Myometrial cell (primary cell): ENCODE data around the gene NCCRP1. TPM values are rescaled to one million over a fixed set of nuclear protein-coding genes. Genes with fewer than 3 reads are reported as not detected.

Source experiments
- total RNA-seq: library from RNA; depleted of rRNA; stranded (reverse); fragments of >200 nt; gene quantifications from 2 replicates; pipeline ENCODE4 v1.2.3, GENCODE V29; 2015

NCCRP1 gene, protein sequence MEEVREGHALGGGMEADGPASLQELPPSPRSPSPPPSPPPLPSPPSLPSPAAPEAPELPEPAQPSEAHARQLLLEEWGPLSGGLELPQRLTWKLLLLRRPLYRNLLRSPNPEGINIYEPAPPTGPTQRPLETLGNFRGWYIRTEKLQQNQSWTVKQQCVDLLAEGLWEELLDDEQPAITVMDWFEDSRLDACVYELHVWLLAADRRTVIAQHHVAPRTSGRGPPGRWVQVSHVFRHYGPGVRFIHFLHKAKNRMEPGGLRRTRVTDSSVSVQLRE
- not detected in 2 replicates for total RNA-seq

DNA sequence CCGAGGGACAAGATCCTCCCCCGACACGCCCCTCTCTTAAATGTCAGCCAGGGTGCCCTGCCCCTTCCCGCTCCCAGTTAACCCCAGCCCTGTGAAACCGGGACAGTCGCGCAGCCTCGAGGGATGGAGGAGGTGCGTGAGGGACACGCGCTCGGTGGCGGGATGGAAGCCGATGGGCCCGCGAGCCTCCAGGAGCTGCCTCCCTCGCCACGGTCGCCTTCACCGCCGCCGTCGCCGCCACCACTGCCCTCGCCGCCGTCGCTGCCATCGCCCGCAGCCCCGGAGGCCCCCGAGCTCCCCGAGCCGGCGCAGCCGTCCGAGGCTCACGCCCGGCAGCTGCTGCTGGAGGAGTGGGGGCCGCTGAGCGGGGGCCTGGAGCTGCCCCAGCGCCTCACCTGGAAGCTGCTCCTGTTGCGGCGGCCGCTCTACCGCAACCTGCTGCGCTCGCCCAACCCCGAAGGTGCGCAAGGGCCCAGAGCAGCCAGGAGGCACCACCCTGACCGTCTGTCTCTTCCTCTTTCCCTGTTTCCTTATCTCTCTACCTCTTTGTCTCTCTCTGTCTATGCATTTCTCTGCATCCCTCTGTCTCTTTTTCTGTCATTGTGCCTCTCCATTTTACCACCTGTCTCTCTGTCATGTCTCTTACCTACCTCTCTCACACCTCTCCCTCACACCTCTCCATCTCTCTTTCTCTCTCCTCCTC is at the start of gene NCCRP1:
TSS of gene NCCRP1 (plus strand) at position 105 of the 703 bp plus-strand sequence. CDS start at position 124, 19 bp downstream.

DNA sequence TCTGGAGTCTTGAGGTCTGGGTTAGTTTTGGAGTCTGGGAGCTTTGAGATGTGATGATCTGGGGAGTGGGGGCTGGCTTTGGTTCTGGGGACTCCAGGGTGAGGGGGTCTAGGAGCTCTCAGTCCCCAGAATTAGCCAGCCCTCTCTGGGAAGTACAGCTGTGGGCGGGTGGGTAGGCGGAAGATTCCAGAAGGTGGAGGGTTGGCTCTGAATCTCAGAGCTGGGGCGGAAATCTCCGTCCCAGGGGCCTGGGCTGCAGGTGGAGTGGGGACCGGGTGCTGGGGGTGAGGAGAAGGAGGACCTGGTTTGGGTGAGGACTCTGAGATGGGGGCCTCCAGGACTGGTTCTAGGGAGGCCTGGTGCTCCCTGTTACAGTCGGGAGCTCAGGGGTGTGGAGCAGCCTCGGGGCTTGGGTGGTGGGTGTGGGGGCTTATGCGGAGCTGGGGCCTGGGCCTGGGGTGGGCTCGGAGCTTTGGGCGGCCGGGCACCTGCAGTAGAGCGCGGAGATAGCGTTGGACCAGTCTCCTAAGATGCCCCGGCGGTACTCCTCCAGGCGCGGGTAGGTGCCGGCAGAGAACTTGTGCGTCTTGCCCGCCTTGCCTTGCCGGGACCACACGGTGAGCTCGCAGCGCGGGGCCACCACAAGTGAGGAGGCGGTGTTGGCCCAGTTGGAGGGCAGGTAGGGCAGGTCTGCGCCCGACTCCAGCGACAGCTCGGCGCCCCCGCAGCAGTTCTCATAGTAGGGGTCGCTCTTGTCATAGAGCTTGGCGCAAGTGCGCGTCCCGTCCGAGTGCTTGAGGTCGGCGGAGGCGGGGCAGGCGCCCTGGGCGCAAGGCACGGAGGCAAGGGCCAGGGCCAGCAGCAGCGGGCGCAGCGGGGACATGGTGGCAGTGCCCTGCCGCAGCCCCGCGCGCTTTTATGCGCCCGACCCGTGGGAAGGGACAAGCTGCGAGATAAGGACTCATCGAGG is 6.9 kb downstream of the NCCRP1 start, which contains the start of gene SYCN:
TSS of gene SYCN (minus strand) at position 892 of the 970 bp plus-strand sequence. CDS start at position 883, 9 bp downstream.

DNA sequence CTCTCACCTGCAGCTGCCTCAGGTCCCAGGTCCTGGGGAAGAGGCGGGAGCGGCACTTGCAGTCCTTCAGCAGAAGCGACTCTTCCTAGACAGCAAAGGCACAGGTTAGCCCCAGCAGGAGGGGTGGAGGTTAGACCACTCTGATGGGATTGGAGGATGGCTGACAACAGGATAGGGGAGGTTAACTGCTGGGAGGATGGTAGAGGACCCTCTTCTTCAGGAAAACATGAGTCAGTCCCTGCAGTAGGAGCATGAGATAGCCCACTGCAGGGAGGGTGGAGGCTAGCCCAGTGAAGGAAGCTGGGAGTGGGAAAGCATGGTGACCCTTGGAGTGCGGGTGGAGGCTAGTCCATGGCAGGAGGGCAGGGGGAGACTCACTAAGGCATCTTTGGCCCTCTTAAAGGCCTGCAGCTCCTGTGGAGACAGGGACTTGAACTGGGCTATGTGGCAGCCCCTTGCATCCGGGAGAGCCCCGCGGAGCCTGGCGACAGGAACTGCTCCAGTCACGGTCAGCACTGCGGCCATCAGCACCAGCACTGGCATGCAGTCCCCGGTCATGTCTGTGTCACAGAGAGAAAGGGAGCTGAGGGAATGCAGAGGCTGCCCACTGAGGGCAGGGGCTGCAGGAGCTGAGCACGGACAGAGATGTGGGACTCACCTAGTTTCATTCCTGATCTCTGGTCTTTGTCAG is 47.8 kb downstream of the NCCRP1 start, which contains the start of gene IFNL3:
TSS of gene IFNL3 (minus strand) at position 597 of the 691 bp plus-strand sequence. CDS start at position 558, 39 bp downstream.

DNA sequence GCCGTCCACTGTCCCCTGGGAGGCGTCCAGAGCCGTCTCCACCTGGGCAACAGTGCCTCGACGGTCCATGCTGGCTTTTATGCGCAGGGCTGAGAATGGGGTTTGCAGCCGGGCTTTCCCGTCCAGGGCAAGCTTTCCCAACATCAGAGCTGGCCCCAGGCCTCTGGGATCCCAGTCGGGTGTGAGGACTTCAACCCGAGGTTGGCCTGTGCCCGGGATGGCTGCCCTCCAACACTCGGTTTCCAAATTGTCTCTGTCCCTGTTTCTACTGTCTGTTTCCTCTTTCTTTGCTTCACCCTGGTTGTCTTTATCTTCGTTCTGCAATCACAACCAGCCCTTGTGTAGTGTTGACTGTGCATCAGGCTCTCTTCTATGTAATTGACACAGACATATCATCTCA is 52.0 kb downstream of the NCCRP1 start, which contains the start of gene IFNL4:
TSS of gene IFNL4 (minus strand) at position 51 of the 400 bp plus-strand sequence.

Other genes starting within 250 kb of the NCCRP1 start
- 22.3 and 30.0 TPM in 2 replicates for gene FBXO17, start 221.2 kb upstream of the NCCRP1 start, total RNA-seq
- gene FBXO27, start 164.4 kb upstream of the NCCRP1 start, total RNA-seq = 7.8 and 8.4 TPM in 2 replicates
- gene ACP7, start 112.6 kb upstream of the NCCRP1 start, total RNA-seq = not detected in 2 replicates
- gene PAK4, start 71.2 kb upstream of the NCCRP1 start, total RNA-seq = 14.7 and 23.2 TPM in 2 replicates
- gene SYCN, start 7.3 kb downstream of the NCCRP1 start, total RNA-seq = not detected in 2 replicates
- gene IFNL3, start 48.0 kb downstream of the NCCRP1 start, total RNA-seq = not detected in 2 replicates
- gene IFNL4, start 51.9 kb downstream of the NCCRP1 start, total RNA-seq = not detected in 2 replicates
- gene IFNL2, start 71.4 kb downstream of the NCCRP1 start, total RNA-seq = not detected in 2 replicates
- not detected in 2 replicates for gene IFNL1, start 99.4 kb downstream of the NCCRP1 start, total RNA-seq
- not detected in 2 replicates for gene LRFN1, start 123.9 kb downstream of the NCCRP1 start, total RNA-seq
- gene GMFG, start 139.1 kb downstream of the NCCRP1 start, total RNA-seq = 0.29 and 1.4 TPM in 2 replicates
- 55.9 and 79.8 TPM in 2 replicates for gene SAMD4B, start 145.5 kb downstream of the NCCRP1 start, total RNA-seq
- gene PAF1, start 194.1 kb downstream of the NCCRP1 start, total RNA-seq = 43.2 and 46.6 TPM in 2 replicates
- 24.3 and 32.3 TPM in 2 replicates for gene MED29, start 194.4 kb downstream of the NCCRP1 start, total RNA-seq
- gene ZFP36, start 209.9 kb downstream of the NCCRP1 start, total RNA-seq = 14.5 and 22.2 TPM in 2 replicates
- 12.1 and 20.5 TPM in 2 replicates for gene PLEKHG2, start 215.7 kb downstream of the NCCRP1 start, total RNA-seq
- gene RPS16, start 239.0 kb downstream of the NCCRP1 start, total RNA-seq = 1,567 and 1,902 TPM in 2 replicates
- 59.7 and 97.1 TPM in 2 replicates for gene SUPT5H, start 248.6 kb downstream of the NCCRP1 start, total RNA-seq